Skeletal muscle tissue (tissue), 4 donors: Measurements from ENCODE around the gene TPRG1L. TPM values are rescaled to one million over a fixed set of nuclear protein-coding genes. Genes with fewer than 3 reads are reported as not detected.

Experiments
- H3K27ac ChIP-seq: one replicate; pipeline ENCODE4 v1.7.0; 2013; ENCODE audit warnings: mild to moderate bottlenecking, low read depth, low read length, inconsistent platforms
- H3K27me3 ChIP-seq, 3 donors: one replicate each; pipeline ENCODE4 v1.7.0; 2013; ENCODE audit warnings: low read length in 3 of 3; ENCODE audit not compliant: control insufficient read depth in 3 of 3, insufficient read depth in 3 of 3
- H3K36me3 ChIP-seq, 3 donors: one replicate each; pipeline ENCODE4 v1.7.0; 2013; ENCODE audit warnings: low read length in 3 of 3; ENCODE audit not compliant: control insufficient read depth in 3 of 3, insufficient read depth in 3 of 3
- H3K4me1 ChIP-seq, 3 donors: one replicate each; pipeline ENCODE4 v1.7.0; 2013; ENCODE audit warnings: low read length in 3 of 3, mild to moderate bottlenecking in 3 of 3; ENCODE audit not compliant: control insufficient read depth in 3 of 3, insufficient read depth in 3 of 3
- H3K4me3 ChIP-seq, 3 donors: one replicate each; pipeline ENCODE4 v1.7.0; 2013; ENCODE audit warnings: low read length in 3 of 3
- H3K9ac ChIP-seq, 3 donors: one replicate each; pipeline ENCODE4 v1.7.0; 2013; ENCODE audit warnings: low read length in 3 of 3, mild to moderate bottlenecking in 3 of 3, moderate library complexity in 2 of 3, low read depth in 1 of 3
- H3K9me3 ChIP-seq, 3 donors: one replicate each; pipeline ENCODE4 v1.7.0; 2013; ENCODE audit warnings: low read length in 3 of 3; ENCODE audit not compliant: control insufficient read depth in 3 of 3
- total RNA-seq: library from RNA; depleted of rRNA; stranded (reverse); fragments of >200 nt; gene quantifications from one replicate; pipeline ENCODE4 v1.2.3, GENCODE V29; 2014
- donor health status: Osteomylitis.

The TPRG1L gene
- total RNA-seq, 1 donor from 2014 or later: 17.2 TPM

GRCh38 chr1:3669421-3669821 is 44.6 kb downstream of the TPRG1L start:
- Histone ChIP-seq H3K9me3 (no peaks in the 10 kb centered on the region), H3K4me3 (no peak overlapping the region), H3K27me3 (peaks cover 5 to 34% (median 19%) of the 10 kb centered on the region in 3 donors), H3K4me1 (peaks cover 8 to 16% (median 13%) of the 10 kb centered on the region in 3 donors), H3K9ac (no peak overlapping the region), H3K36me3 (no peaks in the 10 kb centered on the region), H3K27ac (no peak overlapping the region)

GRCh38 chr1:3669971-3670431 is 45.2 kb downstream of the TPRG1L start:
- H3K9ac ChIP-seq: no peak overlapping the region
- no peaks in the 10 kb centered on the region for H3K9me3 ChIP-seq
- H3K27ac ChIP-seq: no peak overlapping the region
- H3K4me3 ChIP-seq: no peak overlapping the region
- H3K27me3 ChIP-seq: peaks cover 5 to 38% (median 21%) of the 10 kb centered on the region in 3 donors
- H3K4me1 ChIP-seq: peaks cover 8 to 16% (median 13%) of the 10 kb centered on the region in 3 donors
- H3K36me3 ChIP-seq: no peaks in the 10 kb centered on the region

GRCh38 chr1:3670823-3671265 is 46.0 kb downstream of the TPRG1L start:
- Histone ChIP-seq H3K27me3 (peaks cover 5 to 38% (median 21%) of the 10 kb centered on the region in 3 donors), H3K4me3 (no peak overlapping the region)

GRCh38 chr1:3671371-3672180 is 46.8 kb downstream of the TPRG1L start:
- peaks cover 5 to 38% (median 21%) of the 10 kb centered on the region in 3 donors for H3K27me3 ChIP-seq
- no peak overlapping the region for H3K27ac ChIP-seq
- H3K9me3 ChIP-seq: no peaks in the 10 kb centered on the region
- peaks cover 8 to 16% (median 13%) of the 10 kb centered on the region in 3 donors for H3K4me1 ChIP-seq
- no peak overlapping the region for H3K4me3 ChIP-seq
- no peaks in the 10 kb centered on the region for H3K36me3 ChIP-seq
- no peak overlapping the region for H3K9ac ChIP-seq

More at GRCh38 chr1:3670823-3671265, 46.0 kb downstream of the TPRG1L start:
- Histone ChIP-seq H3K9me3 (no peaks in the 10 kb centered on the region), H3K27ac (no peak overlapping the region), H3K4me1 (peaks cover 8 to 16% (median 13%) of the 10 kb centered on the region in 3 donors), H3K9ac (no peak overlapping the region), H3K36me3 (no peaks in the 10 kb centered on the region)

- Histone ChIP-seq H3K36me3 (no peaks in the 10 kb centered on the region), H3K9me3 (no peaks in the 10 kb centered on the region), H3K27me3 (peaks cover 5 to 38% (median 21%) of the 10 kb centered on the region in 3 donors), H3K4me1 (peaks cover 8 to 16% (median 13%) of the 10 kb centered on the region in 3 donors), H3K9ac (no peak overlapping the region), H3K27ac (no peak overlapping the region), H3K4me3 (no peak overlapping the region)
Observed at GRCh38 chr1:3672231-3672970, 47.6 kb downstream of the TPRG1L start.

GRCh38 chr1:3672971-3673361 is 48.2 kb downstream of the TPRG1L start:
- H3K36me3 ChIP-seq: no peaks in the 10 kb centered on the region
- no peaks in the 10 kb centered on the region for H3K9me3 ChIP-seq
- peaks cover 5 to 38% (median 21%) of the 10 kb centered on the region in 3 donors for H3K27me3 ChIP-seq
- H3K4me3 ChIP-seq: no peak overlapping the region
- no peak overlapping the region for H3K27ac ChIP-seq
- H3K4me1 ChIP-seq: peaks cover 8 to 15% (median 13%) of the 10 kb centered on the region in 3 donors
- no peak overlapping the region for H3K9ac ChIP-seq

GRCh38 chr1:3673381-3674099 is 48.7 kb downstream of the TPRG1L start:
- H3K4me1 ChIP-seq: peaks cover 5 to 9% (median 8%) of the 10 kb centered on the region in 3 donors
- H3K36me3 ChIP-seq: no peaks in the 10 kb centered on the region
- H3K9ac ChIP-seq: no peak overlapping the region
- H3K27ac ChIP-seq: no peak overlapping the region
- peaks cover 5 to 38% (median 21%) of the 10 kb centered on the region in 3 donors for H3K27me3 ChIP-seq
- no peaks in the 10 kb centered on the region for H3K9me3 ChIP-seq
- no peak overlapping the region for H3K4me3 ChIP-seq

- Histone ChIP-seq H3K4me3 (no peak overlapping the region), H3K27ac (no peak overlapping the region), H3K9ac (no peak overlapping the region), H3K36me3 (no peaks in the 10 kb centered on the region), H3K9me3 (no peaks in the 10 kb centered on the region), H3K27me3 (peaks cover 5 to 38% (median 24%) of the 10 kb centered on the region in 3 donors), H3K4me1 (peaks cover 0 to 1% (median under 1%) of the 10 kb centered on the region in 3 donors)
Observed at GRCh38 chr1:3674100-3675094, 49.6 kb downstream of the TPRG1L start.

GRCh38 chr1:3675436-3675835 is 50.6 kb downstream of the TPRG1L start:
- no peak overlapping the region for H3K4me3 ChIP-seq
- H3K9ac ChIP-seq: no peak overlapping the region
- no peaks in the 10 kb centered on the region for H3K9me3 ChIP-seq
- no peaks in the 10 kb centered on the region for H3K4me1 ChIP-seq
- H3K27me3 ChIP-seq: peaks cover 5 to 44% (median 28%) of the 10 kb centered on the region in 3 donors
- H3K36me3 ChIP-seq: no peaks in the 10 kb centered on the region
- H3K27ac ChIP-seq: no peak overlapping the region
